C4-2B (cell line): ENCODE results near the gene EIF4A3.

ENCODE experiments used
- H3K27ac ChIP-seq: fragments of 450-650 bp; 2 replicates; pipeline ENCODE4 v1.5.1; 2017
- CTCF ChIP-seq: fragments of 450-650 bp; conservative IDR thresholded peaks from 2 replicates; pipeline ENCODE4 v1.5.1; 2017; ENCODE audit warnings: mild to moderate bottlenecking
- ZFX ChIP-seq: fragments of 450-650 bp; IDR thresholded peaks from 2 replicates; pipeline ENCODE4 v1.6.1; 2017

The EIF4A3 gene

GRCh38 chr17:80181431-80181830 is 34.5 kb upstream of the EIF4A3 start:
- H3K27ac ChIP-seq = no peak overlapping the region
- TF ChIP-seq CTCF = no peak
- no peak for TF ChIP-seq ZFX

- TF ChIP-seq CTCF (no peak), ZFX (no peak)
- no peak overlapping the region for H3K27ac ChIP-seq
Measured at GRCh38 chr17:80180192-80180591, 33.3 kb upstream of the EIF4A3 start.

- no peak for TF ChIP-seq ZFX
- no peak for TF ChIP-seq CTCF
- H3K27ac ChIP-seq = no peak overlapping the region
Measured at GRCh38 chr17:80177986-80178595, 31.2 kb upstream of the EIF4A3 start.

GRCh38 chr17:80176757-80177156 is 29.8 kb upstream of the EIF4A3 start:
- H3K27ac ChIP-seq = no peak overlapping the region
- no peak for TF ChIP-seq ZFX
- TF ChIP-seq CTCF = no peak

- no peak overlapping the region for H3K27ac ChIP-seq
- TF ChIP-seq CTCF (no peak), ZFX (no peak)
Measured at GRCh38 chr17:80173916-80174315, 27.0 kb upstream of the EIF4A3 start.

GRCh38 chr17:80173126-80173525 is 26.2 kb upstream of the EIF4A3 start:
- H3K27ac ChIP-seq = no peak overlapping the region
- TF ChIP-seq ZFX = no peak
- no peak for TF ChIP-seq CTCF

- H3K27ac ChIP-seq = no peak overlapping the region
Measured at GRCh38 chr17:80171681-80172080, 24.8 kb upstream of the EIF4A3 start.

More at GRCh38 chr17:80171681-80172080, 24.8 kb upstream of the EIF4A3 start:
- no peak for TF ChIP-seq ZFX
- TF ChIP-seq CTCF = no peak
